Natural killer cell (primary cell): ENCODE results near the gene ICA1. TPM values are rescaled to one million over a fixed set of nuclear protein-coding genes. Genes with fewer than 3 reads are reported as not detected.
A peak's percentile ranks its signal among the peaks of the same experiment; 100 is the strongest.

Experiments
- ATAC-seq, 3 donors: fragments of 150-1000 bp in 2 of 3; fragments of 200-7000 bp in 1 of 3; cut with Tn5 transposase; 1 replicate in 1 of 3; 2 replicates in 2 of 3; pipeline ENCODE4 v1.10.0; 2021; ENCODE audit warnings: mild to moderate bottlenecking in 2 of 3, moderate library complexity in 2 of 3
- DNase-seq, 2 donors: peaks; one replicate each; pipeline versions ENCODE4 v3.0.0 to v3.0.0-alpha.2; 2013 to 2021; ENCODE audit warnings: mixed read lengths in 1 of 2
- H3K27ac ChIP-seq: one replicate; pipeline ENCODE4 v1.5.1; 2013; ENCODE audit warnings: mild to moderate bottlenecking, low read length
- H3K27me3 ChIP-seq: one replicate; pipeline ENCODE4 v1.6.1; 2013; ENCODE audit warnings: low read length; ENCODE audit not compliant: control insufficient read depth, insufficient read depth
- H3K36me3 ChIP-seq: one replicate; pipeline ENCODE4 v1.6.1; 2013; ENCODE audit warnings: low read length; ENCODE audit not compliant: control insufficient read depth, insufficient read depth
- H3K4me1 ChIP-seq: one replicate; pipeline ENCODE4 v1.6.1; 2013; ENCODE audit warnings: low read length; ENCODE audit not compliant: control insufficient read depth, insufficient read depth
- H3K4me3 ChIP-seq: one replicate; pipeline ENCODE4 v1.5.1; 2013; ENCODE audit warnings: low read length
- H3K9me3 ChIP-seq: one replicate; pipeline ENCODE4 v1.6.1; 2013; ENCODE audit warnings: low read length; ENCODE audit not compliant: control insufficient read depth, insufficient read depth
- H3K27ac Mint-ChIP-seq, 2 donors: one replicate each; pipeline ENCODE4 v1.8.0; 2022; ENCODE audit warnings: mild to moderate bottlenecking in 2 of 2, mixed read lengths in 2 of 2, moderate library complexity in 1 of 2
- H3K27me3 Mint-ChIP-seq, 2 donors: one replicate each; pipeline ENCODE4 v1.8.0; 2022; ENCODE audit warnings: low read depth in 2 of 2, mixed read lengths in 2 of 2
- H3K36me3 Mint-ChIP-seq: one replicate; pipeline ENCODE4 v1.8.0; 2022; ENCODE audit warnings: mixed read lengths
- H3K4me1 Mint-ChIP-seq, 2 donors: one replicate each; pipeline ENCODE4 v1.8.0; 2022; ENCODE audit warnings: mixed read lengths in 2 of 2
- H3K4me3 Mint-ChIP-seq: one replicate; pipeline ENCODE4 v1.8.0; 2022; ENCODE audit warnings: mild to moderate bottlenecking, moderate library complexity, mixed read lengths
- H3K9me3 Mint-ChIP-seq, 2 donors: one replicate each; pipeline ENCODE4 v1.8.0; 2022; ENCODE audit warnings: mixed read lengths in 2 of 2
- WGBS: methylation state at CpG from one replicate; pipeline ENCODE4 v1.1.7; 2013; ENCODE audit warnings: missing lambda C conversion rate; ENCODE audit not compliant: insufficient coverage; 5-methylcytosine and 5-hydroxymethylcytosine counted together
- intact Hi-C: fragments of 100-400 bp; cut with micrococcal nuclease; formaldehyde crosslinking; loops from one replicate; pipeline ENCODE4 v1.14.2; 2022
- total RNA-seq, 4 donors: library from RNA; stranded (reverse); fragments of 120-200 nt in 1 of 4; gene quantifications; one replicate each; pipeline versions ENCODE4 v1.2.3 to v1.2.4, GENCODE V29; 2013 to 2022
- TF ChIP-seq, protein P1 (sequence below): fragments of 200-600 bp; IDR thresholded peaks from one replicate; pipeline ENCODE4 v1.8.0; 2022; ENCODE audit warnings: antibody characterized with exemption

ICA1 gene
- total RNA-seq, 3 donors from 2014 or later (not counting 1 experiment from before 2014, with no cell fraction given): 0.75 to 1.9 (median 1.4) TPM

DNA sequence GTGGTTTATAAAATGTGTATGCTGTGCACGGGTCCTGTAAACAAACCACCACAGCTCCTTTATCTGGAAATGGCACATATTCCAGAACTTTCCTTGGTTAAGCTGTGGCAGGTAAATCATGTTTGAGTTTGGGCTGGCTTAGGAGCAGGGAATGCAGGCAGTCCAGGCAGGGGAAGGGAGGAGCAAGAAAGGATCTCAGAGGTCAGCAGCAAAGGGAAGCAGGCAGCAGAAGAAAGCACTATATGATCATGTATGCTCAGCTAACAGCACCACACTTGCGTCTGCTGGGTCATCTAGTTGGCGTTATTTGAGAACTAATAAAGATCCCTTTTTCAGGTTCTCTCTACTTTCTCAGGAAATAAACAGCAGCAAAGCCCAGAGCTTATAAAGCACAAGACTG lies 7.8 kb downstream of the ICA1 start:
- no peaks in the 10 kb centered on the region for H3K36me3 Mint-ChIP-seq
- H3K9me3 ChIP-seq: no peaks in the 10 kb centered on the region
- H3K4me3 Mint-ChIP-seq: no peak overlapping the region
- TF ChIP-seq, protein P1, sequence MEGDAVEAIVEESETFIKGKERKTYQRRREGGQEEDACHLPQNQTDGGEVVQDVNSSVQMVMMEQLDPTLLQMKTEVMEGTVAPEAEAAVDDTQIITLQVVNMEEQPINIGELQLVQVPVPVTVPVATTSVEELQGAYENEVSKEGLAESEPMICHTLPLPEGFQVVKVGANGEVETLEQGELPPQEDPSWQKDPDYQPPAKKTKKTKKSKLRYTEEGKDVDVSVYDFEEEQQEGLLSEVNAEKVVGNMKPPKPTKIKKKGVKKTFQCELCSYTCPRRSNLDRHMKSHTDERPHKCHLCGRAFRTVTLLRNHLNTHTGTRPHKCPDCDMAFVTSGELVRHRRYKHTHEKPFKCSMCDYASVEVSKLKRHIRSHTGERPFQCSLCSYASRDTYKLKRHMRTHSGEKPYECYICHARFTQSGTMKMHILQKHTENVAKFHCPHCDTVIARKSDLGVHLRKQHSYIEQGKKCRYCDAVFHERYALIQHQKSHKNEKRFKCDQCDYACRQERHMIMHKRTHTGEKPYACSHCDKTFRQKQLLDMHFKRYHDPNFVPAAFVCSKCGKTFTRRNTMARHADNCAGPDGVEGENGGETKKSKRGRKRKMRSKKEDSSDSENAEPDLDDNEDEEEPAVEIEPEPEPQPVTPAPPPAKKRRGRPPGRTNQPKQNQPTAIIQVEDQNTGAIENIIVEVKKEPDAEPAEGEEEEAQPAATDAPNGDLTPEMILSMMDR: no peak
- H3K9me3 Mint-ChIP-seq: no peaks in the 10 kb centered on the region
- ATAC-seq: no peak
- H3K4me1 Mint-ChIP-seq: no peaks in the 10 kb centered on the region
- no peaks in the 10 kb centered on the region for H3K4me1 ChIP-seq
- no peak overlapping the region for H3K4me3 ChIP-seq
- H3K27me3 ChIP-seq: peaks cover 7% of the 10 kb centered on the region
- H3K27ac ChIP-seq: no peak overlapping the region
- DNase-seq: no peak
- intact Hi-C loops: no loop called here
- no peak overlapping the region for H3K27ac Mint-ChIP-seq
- H3K27me3 Mint-ChIP-seq: peaks cover 2 to 12% of the 10 kb centered on the region in 2 donors
- 100% methylated on average over 2 of the region's 3 CpGs for WGBS
- H3K36me3 ChIP-seq: no peaks in the 10 kb centered on the region

DNA sequence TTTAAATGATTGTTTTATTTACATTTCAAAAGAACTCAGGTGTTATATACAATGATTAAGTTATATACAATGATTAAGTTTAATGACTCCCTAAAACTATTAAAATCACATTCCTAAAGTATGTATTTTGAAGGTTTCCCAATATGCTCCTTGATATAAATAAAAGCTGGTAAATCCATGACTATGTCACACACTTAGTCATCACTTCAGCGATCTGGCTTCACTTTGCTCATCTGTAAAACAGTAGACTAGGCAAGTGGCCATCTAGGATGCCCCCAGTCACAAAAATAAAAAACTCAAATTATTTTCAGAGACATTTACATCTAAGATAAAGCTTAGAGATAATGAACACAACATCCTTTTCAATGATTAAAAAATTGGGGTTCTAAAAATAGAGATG lies 10.8 kb downstream of the ICA1 start:
- Mint-ChIP-seq H3K4me1 (no peaks in the 10 kb centered on the region), H3K4me3 (no peak overlapping the region), H3K9me3 (no peaks in the 10 kb centered on the region), H3K36me3 (no peaks in the 10 kb centered on the region), H3K27ac (no peak overlapping the region), H3K27me3 (peaks cover 2 to 17% of the 10 kb centered on the region in 2 donors)
- Histone ChIP-seq H3K27me3 (peaks cover 6% of the 10 kb centered on the region), H3K4me1 (no peaks in the 10 kb centered on the region), H3K27ac (no peak overlapping the region), H3K9me3 (no peaks in the 10 kb centered on the region), H3K4me3 (no peak overlapping the region), H3K36me3 (no peaks in the 10 kb centered on the region)
- DNase-seq (no peak), ATAC-seq (no peak)
- intact Hi-C loops: no loop called here
- 87% methylated on average over 1 of the region's 1 CpG for WGBS
- TF ChIP-seq, protein P1: no peak

DNA sequence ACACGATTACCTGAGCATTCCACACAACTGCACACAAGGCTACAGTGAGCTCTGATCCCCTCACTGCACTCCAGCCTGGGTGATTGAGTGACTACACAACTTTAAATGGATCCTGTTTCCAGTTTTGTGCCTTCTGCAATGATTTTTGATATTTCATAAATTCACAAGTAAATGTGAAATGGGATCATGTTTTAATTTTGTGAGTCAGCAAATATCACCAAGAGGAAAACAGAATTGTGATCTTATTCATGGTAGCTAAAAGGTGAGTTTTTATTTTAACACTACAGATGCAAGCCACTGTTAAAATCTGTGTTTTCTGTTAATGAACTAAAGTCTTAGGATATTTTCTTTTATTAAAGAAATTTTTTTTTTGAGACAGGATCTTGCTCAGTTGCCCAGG lies 11.4 kb downstream of the ICA1 start:
- no peak overlapping the region for H3K4me3 ChIP-seq
- peaks cover 2 to 17% of the 10 kb centered on the region in 2 donors for H3K27me3 Mint-ChIP-seq
- no peaks in the 10 kb centered on the region for H3K9me3 Mint-ChIP-seq
- H3K27ac ChIP-seq: no peak overlapping the region
- H3K9me3 ChIP-seq: no peaks in the 10 kb centered on the region
- H3K27me3 ChIP-seq: peaks cover 6% of the 10 kb centered on the region
- no peak for ATAC-seq
- 95% methylated on average over 1 of the region's 1 CpG for WGBS
- H3K27ac Mint-ChIP-seq: no peak overlapping the region
- H3K4me1 ChIP-seq: no peaks in the 10 kb centered on the region
- intact Hi-C loops: no loop called here
- H3K36me3 Mint-ChIP-seq: no peaks in the 10 kb centered on the region
- no peak overlapping the region for H3K4me3 Mint-ChIP-seq
- DNase-seq: no peak
- TF ChIP-seq, protein P1: no peak
- no peaks in the 10 kb centered on the region for H3K4me1 Mint-ChIP-seq
- H3K36me3 ChIP-seq: no peaks in the 10 kb centered on the region

DNA sequence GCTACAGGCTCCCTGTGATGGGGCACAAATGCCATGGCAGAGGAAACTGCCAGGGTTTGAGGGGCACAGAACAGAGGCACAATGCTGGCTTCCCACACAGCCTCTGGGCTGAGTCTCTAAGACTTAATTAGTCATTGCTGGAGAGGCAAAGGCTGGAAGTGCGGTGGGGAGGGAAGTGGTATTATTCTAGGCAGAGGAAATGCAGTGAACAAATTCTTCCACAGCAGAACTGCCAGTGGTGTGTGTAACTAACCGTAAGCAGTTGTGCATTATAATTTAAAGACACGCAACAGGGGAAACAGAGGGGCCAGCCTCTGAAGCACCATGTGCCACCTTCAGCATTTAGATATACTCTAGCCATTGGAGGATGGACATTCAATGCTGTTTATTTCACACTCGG lies 12.8 kb downstream of the ICA1 start:
- Mint-ChIP-seq H3K27ac (no peak overlapping the region), H3K9me3 (no peaks in the 10 kb centered on the region), H3K36me3 (no peaks in the 10 kb centered on the region), H3K4me1 (no peaks in the 10 kb centered on the region), H3K27me3 (peaks cover 4 to 13% of the 10 kb centered on the region in 2 donors), H3K4me3 (no peak overlapping the region)
- H3K27ac ChIP-seq: no peak overlapping the region
- no peak for DNase-seq
- no peaks in the 10 kb centered on the region for H3K36me3 ChIP-seq
- H3K4me3 ChIP-seq: no peak overlapping the region
- peaks cover 6% of the 10 kb centered on the region for H3K27me3 ChIP-seq
- TF ChIP-seq, protein P1: no peak
- no peaks in the 10 kb centered on the region for H3K9me3 ChIP-seq
- intact Hi-C loops: no loop called here
- no peaks in the 10 kb centered on the region for H3K4me1 ChIP-seq
- WGBS: 59% methylated on average over 3 of the region's 4 CpGs
- ATAC-seq: peak in 1 of 3 donors; percentile 41
